HepG2 (cell line): ENCODE measurements around the gene FLAD1. TPM values are rescaled to one million over a fixed set of nuclear protein-coding genes. Genes with fewer than 3 reads are reported as not detected.

Source experiments
- CEBPB ChIP-seq: IDR thresholded peaks from 2 replicates; pipeline ENCODE4 v1.6.1; 2011; ENCODE audit warnings: low read depth, low read length, improper control_type of control experiment, borderline replicate concordance
- CREB1 ChIP-seq, 2 experiments: fragments of 450-650 bp in 1 of 2; IDR thresholded peaks; 2 replicates each; pipeline ENCODE4 v1.6.1; 2016 to 2017; ENCODE audit warnings: control low read depth in 1 of 2, mild to moderate bottlenecking in 1 of 2, missing compliant biosample characterization in 1 of 2, missing genetic modification characterization in 1 of 2
- DDIT3 ChIP-seq: sonication (generic); formaldehyde crosslinking; IDR thresholded peaks from 2 replicates; pipeline ENCODE4 v1.4.0; 2020; ENCODE audit warnings: mild to moderate bottlenecking, missing genetic modification reagents
- E2F5 ChIP-seq: sonication (generic); formaldehyde crosslinking; conservative IDR thresholded peaks from 2 replicates; pipeline ENCODE4 v1.4.0; 2020; ENCODE audit warnings: missing genetic modification reagents
- IRF9 ChIP-seq: sonication (generic); formaldehyde crosslinking; IDR thresholded peaks from 2 replicates; pipeline ENCODE4 v1.8.0; 2022; ENCODE audit warnings: missing genetic modification reagents, mild to moderate bottlenecking, borderline replicate concordance
- KAT2B ChIP-seq: fragments of 150-350 bp; IDR thresholded peaks from 2 replicates; pipeline ENCODE4 v1.6.1; 2014; ENCODE audit warnings: low read depth, low read length, borderline replicate concordance
- KLF11 ChIP-seq: IDR thresholded peaks from 2 replicates; pipeline ENCODE4 v1.6.1; 2016; ENCODE audit warnings: missing compliant biosample characterization
- LCORL ChIP-seq, 2 experiments: fragments of 450-650 bp in 1 of 2; sonication (generic) in 1 of 2; formaldehyde crosslinking in 1 of 2; IDR thresholded peaks; 2 replicates each; pipeline versions ENCODE4 v1.5.0 to v1.6.1; 2017 to 2020; ENCODE audit warnings: antibody characterized with exemption in 1 of 2, missing genetic modification reagents in 1 of 2
- NFKB2 ChIP-seq: sonication (generic); formaldehyde crosslinking; IDR thresholded peaks from 2 replicates; pipeline ENCODE4 v1.4.0; 2020; ENCODE audit warnings: missing genetic modification reagents, borderline replicate concordance
- NR0B2 ChIP-seq: sonication (generic); formaldehyde crosslinking; IDR thresholded peaks from 2 replicates; pipeline ENCODE4 v1.4.0; 2020; ENCODE audit warnings: mild to moderate bottlenecking, missing genetic modification reagents
- POLR2AphosphoS2 ChIP-seq: IDR thresholded peaks from 2 replicates; pipeline ENCODE4 v1.6.1; 2011; ENCODE audit warnings: low read depth, low read length, improper control_type of control experiment
- PREB ChIP-seq: sonication (generic); formaldehyde crosslinking; IDR thresholded peaks from 2 replicates; pipeline ENCODE4 v1.4.0; 2020; ENCODE audit warnings: missing genetic modification reagents
- SP1 ChIP-seq, 2 experiments: fragments of 450-650 bp in 1 of 2; sonication (generic) in 1 of 2; formaldehyde crosslinking in 1 of 2; IDR thresholded peaks; 2 replicates each; pipeline versions ENCODE4 v1.4.0 to v1.6.1; 2016 to 2020; ENCODE audit warnings: missing genetic modification reagents in 1 of 2
- ZFP1 ChIP-seq: IDR thresholded peaks from 2 replicates; pipeline ENCODE4 v1.6.1; 2016
- ZFP82 ChIP-seq: sonication (generic); formaldehyde crosslinking; IDR thresholded peaks from 2 replicates; pipeline ENCODE4 v1.5.1; 2020; ENCODE audit warnings: mild to moderate bottlenecking, missing genetic modification reagents, borderline replicate concordance
- ZNF235 ChIP-seq: sonication (generic); formaldehyde crosslinking; IDR thresholded peaks from 2 replicates; pipeline ENCODE4 v1.8.1; 2023; ENCODE audit warnings: mild to moderate bottlenecking, missing genetic modification reagents, borderline replicate concordance
- ZNF275 ChIP-seq: sonication (generic); formaldehyde crosslinking; IDR thresholded peaks from 2 replicates; pipeline ENCODE4 v1.8.0; 2022; ENCODE audit warnings: missing genetic modification reagents, mild to moderate bottlenecking, inconsistent platforms, borderline replicate concordance
- ZNF468 ChIP-seq: sonication (generic); formaldehyde crosslinking; IDR thresholded peaks from 2 replicates; pipeline ENCODE4 v1.8.0; 2022; ENCODE audit warnings: mild to moderate bottlenecking, moderate library complexity, missing genetic modification reagents
- ZNF503 ChIP-seq: sonication (generic); formaldehyde crosslinking; IDR thresholded peaks from 2 replicates; pipeline ENCODE4 v1.4.0; 2020; ENCODE audit warnings: missing genetic modification reagents
- ZNF761 ChIP-seq: sonication (generic); formaldehyde crosslinking; conservative IDR thresholded peaks from 2 replicates; pipeline ENCODE4 v1.4.0; 2020; ENCODE audit warnings: mild to moderate bottlenecking, missing genetic modification reagents
- ZNF790 ChIP-seq: sonication (generic); formaldehyde crosslinking; IDR thresholded peaks from 2 replicates; pipeline ENCODE4 v1.8.0; 2022; ENCODE audit warnings: missing genetic modification reagents, mild to moderate bottlenecking, borderline replicate concordance
- polyA plus RNA-seq, 8 experiments: library from polyadenylated mRNA; depleted of rRNA in 3 of 8; stranded (reverse) in 7 of 8; unstranded in 1 of 8; fragments of >200 nt; fragmentation: Illumina TruSeq in 4 of 8; extraction: Trizol in 4 of 8; gene quantifications; 2 replicates each; pipeline versions ENCODE4 v1.2.1 to v1.2.3, GENCODE V29; 2011 to 2016; ENCODE audit warnings: low read depth in 4 of 8, missing spikeins in 1 of 8, mixed read lengths in 1 of 8; ENCODE audit not compliant: insufficient read depth in 1 of 8
- total RNA-seq, 5 experiments: library from RNA; depleted of rRNA; stranded (reverse); fragments of >200 nt; fragmentation: Illumina TruSeq; extraction: Trizol; gene quantifications; 2 replicates each; pipeline ENCODE4 v1.2.3, GENCODE V29; 2016; ENCODE audit warnings: low read depth in 1 of 5

The FLAD1 gene
- total and polyA plus RNA-seq, 2 of the 13 experiments (the other 11 are each of a cell fraction or from before 2014, with no cell fraction given), result 25.9 to 32.8 TPM

GRCh38 chr1:154982897-154983648, at the start of gene FLAD1 (continued):
- TF ChIP-seq ZNF790 (CRISPR knock-in tag), result no peak
- TF ChIP-seq CEBPB, result no peak
- no peak for TF ChIP-seq ZFP82 (CRISPR knock-in tag)
- no peak for TF ChIP-seq ZFP1 (CRISPR knock-in tag)
- TF ChIP-seq PREB, result no peak
- TF ChIP-seq IRF9, result no peak
- TF ChIP-seq NFKB2 (CRISPR knock-in tag), result no peak
- peak; percentile 84; the same call in 1 of the 2 replicates for TF ChIP-seq NR0B2 (CRISPR knock-in tag)
- no peak for TF ChIP-seq DDIT3 (CRISPR knock-in tag)
- no peak for TF ChIP-seq LCORL (IDR thresholded peaks at IDR 0.05)
- TF ChIP-seq LCORL (CRISPR knock-in tag; IDR thresholded peaks at IDR 0.05), result no peak
- TF ChIP-seq SP1 (IDR thresholded peaks at IDR 0.05), result no peak
- TF ChIP-seq SP1 (CRISPR knock-in tag; IDR thresholded peaks at IDR 0.05), result peak; percentile 66
- TF ChIP-seq ZNF761 (CRISPR knock-in tag), result no peak
- peak; percentile 69; the same call in 1 of the 2 replicates for TF ChIP-seq KLF11 (CRISPR knock-in tag)
- peak; percentile 89 for TF ChIP-seq E2F5 (CRISPR knock-in tag)
- TF ChIP-seq CREB1 (IDR thresholded peaks at IDR 0.05), result peak; percentile 81
- peak; percentile 93 for TF ChIP-seq CREB1 (CRISPR knock-in tag; IDR thresholded peaks at IDR 0.05)
- TF ChIP-seq KAT2B, result no peak
- TF ChIP-seq ZNF468 (CRISPR knock-in tag), result no peak
- TF ChIP-seq ZNF235, result peak; percentile 64; the same call in 1 of the 2 replicates
- TF ChIP-seq POLR2AphosphoS2, result no peak
- no peak for TF ChIP-seq ZNF275 (CRISPR knock-in tag)
- TF ChIP-seq ZNF503 (CRISPR knock-in tag), result no peak
